ENCODE data around the gene LRCH2.

Gene LRCH2

DNA sequence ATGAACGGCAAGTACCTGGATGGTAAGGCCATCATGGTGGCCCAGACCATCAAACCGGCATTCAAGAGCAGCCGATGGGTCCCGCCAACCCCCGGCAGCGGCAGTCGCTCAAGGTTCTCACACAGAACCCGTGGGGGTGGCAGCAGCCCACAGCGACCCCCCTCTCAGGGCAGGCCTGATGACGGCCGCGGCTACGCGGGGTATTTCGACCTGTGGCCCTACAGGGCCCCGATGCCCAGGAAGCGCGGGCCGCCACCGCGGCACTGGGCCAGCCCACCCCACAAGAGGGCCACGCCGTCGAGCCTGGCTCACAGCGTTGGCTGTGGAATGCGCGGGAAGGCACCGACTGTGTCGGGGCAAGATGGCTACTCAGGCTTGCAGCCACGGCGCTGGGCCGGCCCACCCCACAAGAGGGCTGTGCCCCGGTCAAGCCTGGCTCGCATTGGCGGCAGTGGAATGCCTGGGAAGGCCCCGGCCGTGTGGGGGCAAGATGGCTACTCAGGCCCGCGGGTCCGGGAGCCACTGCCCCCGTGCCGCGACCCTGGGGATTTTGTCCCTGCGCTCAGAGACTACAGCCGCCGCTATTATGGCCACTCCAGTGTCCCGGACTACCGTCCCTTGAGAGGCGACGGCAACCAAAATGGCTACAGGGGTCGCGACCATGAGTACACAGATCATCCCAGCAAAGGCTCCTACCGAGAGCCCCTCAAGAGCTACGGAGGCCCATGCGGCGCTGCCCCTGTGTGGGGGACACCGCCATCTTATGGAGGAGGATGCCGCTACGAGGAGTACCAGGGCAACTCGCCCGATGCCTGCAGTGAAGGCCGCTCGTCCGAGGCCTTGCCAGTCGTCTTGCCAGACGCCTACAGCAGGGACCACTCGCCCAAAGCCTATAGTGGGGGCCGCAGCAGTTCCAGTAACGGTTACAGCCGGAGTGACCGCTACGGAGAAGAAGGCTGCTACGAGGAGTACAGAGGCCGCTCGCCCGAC, 44.0 kb downstream of the LRCH2 start:
- TF ChIP-seq, protein P1, sequence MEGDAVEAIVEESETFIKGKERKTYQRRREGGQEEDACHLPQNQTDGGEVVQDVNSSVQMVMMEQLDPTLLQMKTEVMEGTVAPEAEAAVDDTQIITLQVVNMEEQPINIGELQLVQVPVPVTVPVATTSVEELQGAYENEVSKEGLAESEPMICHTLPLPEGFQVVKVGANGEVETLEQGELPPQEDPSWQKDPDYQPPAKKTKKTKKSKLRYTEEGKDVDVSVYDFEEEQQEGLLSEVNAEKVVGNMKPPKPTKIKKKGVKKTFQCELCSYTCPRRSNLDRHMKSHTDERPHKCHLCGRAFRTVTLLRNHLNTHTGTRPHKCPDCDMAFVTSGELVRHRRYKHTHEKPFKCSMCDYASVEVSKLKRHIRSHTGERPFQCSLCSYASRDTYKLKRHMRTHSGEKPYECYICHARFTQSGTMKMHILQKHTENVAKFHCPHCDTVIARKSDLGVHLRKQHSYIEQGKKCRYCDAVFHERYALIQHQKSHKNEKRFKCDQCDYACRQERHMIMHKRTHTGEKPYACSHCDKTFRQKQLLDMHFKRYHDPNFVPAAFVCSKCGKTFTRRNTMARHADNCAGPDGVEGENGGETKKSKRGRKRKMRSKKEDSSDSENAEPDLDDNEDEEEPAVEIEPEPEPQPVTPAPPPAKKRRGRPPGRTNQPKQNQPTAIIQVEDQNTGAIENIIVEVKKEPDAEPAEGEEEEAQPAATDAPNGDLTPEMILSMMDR (IDR thresholded peaks at IDR 0.05; ENCODE audit: insufficient read depth, low read length, missing control alignments), result no peak
- no peak for DNase-seq (ENCODE audit: low read depth, low spot score)
- H3K4me3 ChIP-seq (ENCODE audit: low read depth, low read length), result no peak overlapping the region
- ChIA-PET CTCF (no interaction called here), POLR2A (no interaction called here)

DNA sequence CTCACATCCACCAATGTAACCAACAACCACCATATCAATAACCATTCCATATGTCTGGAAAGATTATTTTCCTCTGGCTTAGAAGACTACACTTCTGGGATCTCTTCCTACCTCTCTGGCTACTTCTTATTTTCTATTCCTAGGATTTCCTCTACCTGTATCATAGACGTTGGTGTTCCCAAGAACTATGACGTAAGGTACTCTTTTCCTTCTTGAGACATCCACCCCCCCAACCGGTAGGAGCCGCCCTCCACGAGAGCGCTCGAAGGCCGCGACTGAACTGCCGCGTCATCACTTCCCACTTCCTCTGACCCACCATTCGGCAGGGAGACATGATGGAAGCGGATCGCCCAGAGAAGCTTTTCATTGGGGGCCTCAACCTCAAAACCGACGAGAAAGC, 44.8 kb downstream of the LRCH2 start, which contains the start of gene RBMXL3:
Gene RBMXL3 (plus strand): TSS at position 301 of the 400 bp plus-strand sequence. CDS start 32 bp downstream, at position 333.
- DNase-seq (ENCODE audit: low read depth, low spot score), result no peak
- CTCF ChIA-PET, result no interaction called here
- TF ChIP-seq, protein P1 (IDR thresholded peaks at IDR 0.05; ENCODE audit: insufficient read depth, low read length, missing control alignments), result no peak
- POLR2A ChIA-PET, result no interaction called here
- no peak within 1 kb of the TSS for H3K4me3 ChIP-seq (ENCODE audit: low read depth, low read length)

DNA sequence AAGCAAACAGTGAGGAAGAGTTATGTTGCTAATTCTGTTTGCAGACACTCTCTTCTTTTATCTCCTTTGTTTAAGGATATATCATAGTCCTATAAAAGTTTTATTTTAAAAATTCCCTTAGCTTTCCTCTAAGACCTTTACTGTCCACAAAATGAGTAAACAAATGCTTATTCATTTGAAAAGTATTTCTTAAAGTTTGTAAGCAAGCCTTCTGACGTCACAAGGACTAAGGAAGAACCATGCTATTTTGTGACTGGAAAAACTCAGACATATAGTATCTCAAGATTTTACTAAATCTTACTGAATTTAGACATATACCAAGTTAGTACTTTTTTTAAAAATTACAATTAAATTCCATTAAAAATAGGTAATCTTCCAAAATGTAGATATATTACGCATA, 49.9 kb downstream of the LRCH2 start:
- TF ChIP-seq, protein P1 (IDR thresholded peaks at IDR 0.05; ENCODE audit: insufficient read depth, low read length, missing control alignments), result no peak
- ChIA-PET CTCF (no interaction called here), POLR2A (no interaction called here)
- no peak for DNase-seq (ENCODE audit: low read depth, low spot score)
- H3K4me3 ChIP-seq (ENCODE audit: low read depth, low read length), result no peak overlapping the region

DNA sequence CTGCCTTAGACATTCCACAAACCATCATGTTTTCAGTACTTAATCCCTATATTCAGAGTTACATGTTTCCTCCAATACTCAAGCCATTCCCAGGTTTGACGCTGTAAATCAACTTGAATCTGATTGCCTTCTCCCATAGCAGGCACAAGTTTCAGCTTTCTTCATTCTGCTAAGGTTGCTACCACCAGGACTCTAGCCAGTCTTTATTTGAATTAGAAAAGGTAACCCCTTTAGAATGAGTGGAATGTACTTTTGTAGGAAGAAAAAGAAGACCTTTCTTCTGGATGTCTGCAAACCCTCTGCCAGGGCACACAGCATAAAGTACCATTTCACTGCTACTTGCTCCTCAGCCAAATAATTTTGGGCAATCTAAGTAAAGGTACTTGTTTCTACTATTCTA, 55.4 kb downstream of the LRCH2 start:
- ChIA-PET POLR2A (no interaction called here), CTCF (no interaction called here)
- DNase-seq (ENCODE audit: low read depth, low spot score), result no peak
- TF ChIP-seq, protein P1 (IDR thresholded peaks at IDR 0.05; ENCODE audit: insufficient read depth, low read length, missing control alignments), result no peak
- H3K4me3 ChIP-seq (ENCODE audit: low read depth, low read length), result no peak overlapping the region

DNA sequence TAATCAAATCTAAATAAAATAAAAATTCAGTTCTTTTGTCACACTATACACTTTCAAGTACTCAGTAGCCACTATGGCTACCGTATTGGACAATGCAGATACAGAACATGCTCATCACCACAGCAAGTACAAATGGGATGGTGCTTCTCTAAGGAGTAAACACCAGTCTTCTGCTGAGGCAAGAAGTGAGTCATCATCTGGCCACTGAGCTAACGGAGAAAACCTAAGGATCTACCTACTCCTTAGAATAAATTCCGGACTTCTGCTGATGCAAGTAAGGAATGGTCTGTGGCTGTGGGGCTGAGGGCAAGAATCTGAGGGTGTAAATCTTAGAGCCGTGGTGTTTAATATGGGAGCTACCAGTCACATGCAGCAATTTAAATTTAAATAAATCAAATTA, 56.0 kb downstream of the LRCH2 start:
- POLR2A ChIA-PET, result no interaction called here
- CTCF ChIA-PET, result no interaction called here
- DNase-seq (ENCODE audit: low read depth, low spot score), result no peak

DNA sequence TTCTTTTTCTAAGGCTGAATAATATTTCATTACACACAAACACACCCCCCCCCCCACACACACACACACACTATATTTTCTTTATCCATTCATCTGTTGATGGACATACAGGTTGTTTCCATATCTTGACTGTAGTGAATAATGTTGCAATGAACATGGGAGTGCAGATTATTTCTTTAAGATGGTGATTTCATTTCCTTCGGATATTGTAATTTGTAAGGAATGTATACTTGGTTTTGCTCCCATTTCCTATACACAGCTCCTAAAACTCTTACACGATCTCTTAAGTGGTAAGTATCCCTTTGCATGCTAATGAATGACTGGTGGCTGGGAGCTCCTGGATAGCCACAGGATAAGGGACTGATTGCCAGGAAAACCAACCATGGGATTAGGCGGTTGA, 59.3 kb downstream of the LRCH2 start:
- TF ChIP-seq, protein P1 (IDR thresholded peaks at IDR 0.05; ENCODE audit: insufficient read depth, low read length, missing control alignments), result no peak
- POLR2A ChIA-PET, result no interaction called here
- CTCF ChIA-PET, result no interaction called here
- DNase-seq (ENCODE audit: low read depth, low spot score), result no peak
- no peak overlapping the region for H3K4me3 ChIP-seq (ENCODE audit: low read depth, low read length)

More for the DNA sequence above, 56.0 kb downstream of the LRCH2 start:
- TF ChIP-seq, protein P1 (IDR thresholded peaks at IDR 0.05; ENCODE audit: insufficient read depth, low read length, missing control alignments), result no peak
- no peak overlapping the region for H3K4me3 ChIP-seq (ENCODE audit: low read depth, low read length)

All from AG04449 (cell line).